CD4-positive, alpha-beta T cell treated with Interleukin-1 beta for 1 hour (primary cell): ENCODE data around the gene GNA15.
A peak's percentile ranks its signal among the peaks of the same experiment; 100 is the strongest.
"Not testable (repeated sequence)": the region's sequence is repeated elsewhere in the genome, so short reads cannot be mapped to it uniquely, and the experiment has no call there.

ENCODE experiments used
- DNase-seq, 2 donors: peaks; one replicate each; pipeline ENCODE4 v3.0.0-alpha.2; 2020 to 2022

Gene GNA15

DNA sequence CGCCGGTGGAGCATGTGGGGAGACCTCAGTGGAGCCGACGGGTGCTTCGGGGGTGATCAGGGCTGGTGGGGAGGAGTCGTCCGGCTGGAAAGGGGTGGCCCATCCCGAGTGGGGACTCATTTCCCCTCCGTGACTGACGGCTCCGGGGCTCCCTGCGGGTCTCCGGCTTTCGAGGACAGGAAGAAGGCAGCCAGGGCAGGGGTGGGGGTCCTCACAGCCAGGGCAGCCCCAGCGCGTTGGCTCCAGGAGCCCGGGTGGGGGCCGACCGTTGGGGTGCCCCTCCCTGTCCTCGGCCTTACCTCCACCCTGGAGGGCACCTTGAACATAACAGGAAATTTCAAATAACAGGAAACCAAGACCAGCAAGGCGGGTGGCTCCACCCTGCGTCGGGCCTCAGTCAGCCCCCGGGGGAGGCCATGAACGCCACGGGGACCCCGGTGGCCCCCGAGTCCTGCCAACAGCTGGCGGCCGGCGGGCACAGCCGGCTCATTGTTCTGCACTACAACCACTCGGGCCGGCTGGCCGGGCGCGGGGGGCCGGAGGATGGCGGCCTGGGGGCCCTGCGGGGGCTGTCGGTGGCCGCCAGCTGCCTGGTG, 42.6 kb downstream of the GNA15 start, which contains the start of gene S1PR4:
Gene S1PR4, plus strand, starts transcription at position 393 of the 596 bp plus-strand sequence. Its CDS starts 24 bp downstream, at position 417.
- peak; percentile 78 to 81 for DNase-seq

DNA sequence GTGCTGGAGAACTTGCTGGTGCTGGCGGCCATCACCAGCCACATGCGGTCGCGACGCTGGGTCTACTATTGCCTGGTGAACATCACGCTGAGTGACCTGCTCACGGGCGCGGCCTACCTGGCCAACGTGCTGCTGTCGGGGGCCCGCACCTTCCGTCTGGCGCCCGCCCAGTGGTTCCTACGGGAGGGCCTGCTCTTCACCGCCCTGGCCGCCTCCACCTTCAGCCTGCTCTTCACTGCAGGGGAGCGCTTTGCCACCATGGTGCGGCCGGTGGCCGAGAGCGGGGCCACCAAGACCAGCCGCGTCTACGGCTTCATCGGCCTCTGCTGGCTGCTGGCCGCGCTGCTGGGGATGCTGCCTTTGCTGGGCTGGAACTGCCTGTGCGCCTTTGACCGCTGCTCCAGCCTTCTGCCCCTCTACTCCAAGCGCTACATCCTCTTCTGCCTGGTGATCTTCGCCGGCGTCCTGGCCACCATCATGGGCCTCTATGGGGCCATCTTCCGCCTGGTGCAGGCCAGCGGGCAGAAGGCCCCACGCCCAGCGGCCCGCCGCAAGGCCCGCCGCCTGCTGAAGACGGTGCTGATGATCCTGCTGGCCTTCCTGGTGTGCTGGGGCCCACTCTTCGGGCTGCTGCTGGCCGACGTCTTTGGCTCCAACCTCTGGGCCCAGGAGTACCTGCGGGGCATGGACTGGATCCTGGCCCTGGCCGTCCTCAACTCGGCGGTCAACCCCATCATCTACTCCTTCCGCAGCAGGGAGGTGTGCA, 43.3 kb downstream of the GNA15 start:
- DNase-seq, result no peak

- no peak for DNase-seq
Measured at GRCh38 chr19:3179739-3180293, 44.0 kb downstream of the GNA15 start.

- DNase-seq, result no peak
Measured at GRCh38 chr19:3183721-3184641, 48.1 kb downstream of the GNA15 start.

DNA sequence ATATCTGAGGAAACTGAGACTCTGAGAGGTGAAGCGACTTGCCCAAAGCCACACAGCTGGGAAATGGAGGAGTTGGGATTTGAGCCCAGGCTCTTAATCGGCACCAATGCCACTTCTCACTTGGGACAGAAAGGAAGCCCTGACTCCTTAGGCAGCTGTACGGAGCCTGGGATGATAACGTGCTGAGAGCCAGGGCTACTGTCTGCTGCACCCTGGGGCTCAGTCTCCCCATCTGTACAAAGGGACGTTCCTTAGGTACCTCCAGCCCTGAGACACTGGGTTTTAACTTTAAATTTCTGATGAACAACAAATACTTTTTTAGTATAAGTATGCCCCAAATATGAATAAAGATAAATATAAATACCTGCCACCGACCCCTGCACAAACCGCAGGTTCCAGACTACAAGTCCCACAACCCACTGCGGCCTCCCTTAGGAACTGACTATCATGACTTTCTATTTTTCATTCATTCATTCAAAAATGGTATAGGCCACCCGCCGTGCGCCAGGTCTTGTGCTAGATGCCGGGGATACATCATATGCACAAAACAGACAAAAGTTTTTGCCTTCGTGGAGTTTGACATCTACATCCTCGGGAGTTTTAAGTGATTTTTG, 49.1 kb downstream of the GNA15 start:
- no peak for DNase-seq

DNA sequence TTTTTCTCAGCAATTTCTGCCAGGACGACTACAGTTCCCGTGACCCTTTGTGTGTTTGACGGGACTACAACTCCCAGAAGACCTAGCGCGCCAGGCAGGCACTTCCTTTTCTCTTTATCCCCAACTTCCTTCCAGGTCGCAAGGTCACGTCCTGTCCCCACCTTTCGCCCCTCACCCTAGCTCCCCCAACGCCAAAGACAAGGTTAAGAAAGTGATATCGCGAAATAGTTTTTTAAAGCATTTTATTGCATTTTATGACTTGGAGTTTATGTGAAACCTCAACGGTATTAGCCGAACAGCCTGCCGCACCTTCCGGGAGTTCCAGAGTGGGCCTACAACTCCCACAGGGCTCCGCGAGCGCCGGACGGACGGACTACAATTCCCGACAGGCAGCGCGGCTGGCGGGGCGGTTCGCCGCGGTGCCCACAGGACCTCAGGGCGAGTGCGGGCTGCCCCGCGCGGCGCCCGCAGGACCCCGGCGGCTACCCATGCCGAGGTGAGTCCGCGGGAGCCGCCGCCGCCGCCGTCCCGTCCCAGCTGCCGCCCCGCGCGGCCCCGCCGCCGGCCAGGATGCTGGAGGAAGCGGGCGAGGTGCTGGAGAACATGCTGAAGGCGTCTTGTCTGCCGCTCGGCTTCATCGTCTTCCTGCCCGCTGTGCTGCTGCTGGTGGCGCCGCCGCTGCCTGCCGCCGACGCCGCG, 49.8 kb downstream of the GNA15 start, which contains the start of gene NCLN:
Gene NCLN, plus strand, starts transcription at position 470 of the 699 bp plus-strand sequence. Its CDS starts 101 bp downstream, at position 571.
- DNase-seq, result peak; percentile 93 to 94

GRCh38 chr19:3186160-3186688, 50.4 kb downstream of the GNA15 start:
- DNase-seq, result no peak

DNA sequence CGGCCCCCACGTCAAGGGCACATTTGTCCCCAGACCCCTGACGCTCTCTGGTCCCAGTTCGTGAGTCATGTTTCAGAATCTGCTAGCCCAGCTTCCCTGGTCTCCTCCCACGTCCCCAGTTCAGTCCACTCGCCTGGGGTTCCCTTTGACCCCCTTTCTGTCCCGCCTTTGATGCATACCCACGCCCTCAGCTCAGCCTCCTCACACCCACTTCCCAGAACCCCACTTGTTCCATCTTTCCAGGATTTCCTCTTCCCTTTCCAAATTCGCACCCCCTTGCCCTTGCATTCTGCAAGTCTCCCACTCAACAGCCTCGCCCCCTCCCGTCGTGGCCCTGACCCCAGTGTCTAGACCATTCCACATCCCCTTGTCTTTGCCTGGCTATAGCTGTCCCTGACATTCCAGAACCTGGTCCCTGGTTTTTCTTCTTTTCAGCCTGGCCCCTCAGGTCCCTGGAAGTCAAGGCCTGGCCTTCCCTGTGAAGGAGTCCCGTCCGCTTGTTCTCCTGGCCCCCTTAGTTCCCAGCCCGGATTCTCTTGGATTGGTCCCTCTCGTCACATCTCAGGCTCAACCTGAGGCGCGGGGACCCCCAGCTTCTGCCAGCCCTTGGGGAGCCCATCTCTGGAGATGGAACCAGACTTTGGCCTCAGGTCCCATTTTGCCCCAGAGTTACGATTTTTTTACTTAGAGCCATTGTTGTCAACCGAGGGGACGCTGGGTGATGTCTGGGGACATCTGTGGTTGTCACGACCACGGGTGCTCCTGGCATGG, 51.2 kb downstream of the GNA15 start:
- DNase-seq, result no peak

DNA sequence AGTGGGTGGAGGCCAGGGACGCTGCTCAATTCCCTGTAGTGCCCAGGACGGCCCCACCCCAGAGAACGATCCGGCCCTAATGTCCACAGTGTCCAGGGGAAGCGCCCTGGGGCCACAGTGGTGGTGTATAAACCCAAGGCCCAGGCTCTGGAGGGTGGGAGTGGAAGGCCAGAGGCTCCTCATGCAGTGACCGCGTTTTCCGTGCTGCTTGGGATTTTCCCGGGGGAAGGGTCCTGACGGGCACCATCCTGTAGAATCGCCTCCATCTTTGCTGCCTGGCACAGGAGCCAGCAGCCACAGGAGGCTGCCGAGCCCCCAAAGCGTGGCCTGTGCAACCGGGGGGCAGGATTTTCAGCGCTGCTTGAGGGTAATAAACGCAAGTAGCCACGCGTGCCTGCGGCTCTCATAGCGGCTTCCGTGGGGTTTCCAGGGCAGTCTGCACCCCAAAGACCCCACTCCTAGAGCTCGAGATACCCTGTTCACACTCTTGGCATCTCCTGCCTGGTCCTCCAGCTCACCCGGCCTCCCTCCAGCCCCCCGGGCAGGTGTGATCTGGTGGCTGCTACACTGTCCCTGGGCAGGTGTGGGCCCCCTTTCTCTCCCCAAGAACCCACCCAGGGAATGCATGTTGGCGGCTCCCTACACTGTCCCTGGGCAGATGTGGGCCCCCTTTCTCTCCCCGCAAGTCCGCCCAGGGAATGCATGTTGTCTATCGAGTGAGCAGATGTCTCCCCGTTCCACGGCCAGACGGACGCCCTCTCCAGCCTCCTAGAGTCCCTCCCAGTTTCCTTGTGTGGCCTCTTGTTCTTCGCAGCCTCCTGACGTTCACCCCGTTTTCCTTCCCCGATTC, 52.1 kb downstream of the GNA15 start:
- no peak for DNase-seq

DNA sequence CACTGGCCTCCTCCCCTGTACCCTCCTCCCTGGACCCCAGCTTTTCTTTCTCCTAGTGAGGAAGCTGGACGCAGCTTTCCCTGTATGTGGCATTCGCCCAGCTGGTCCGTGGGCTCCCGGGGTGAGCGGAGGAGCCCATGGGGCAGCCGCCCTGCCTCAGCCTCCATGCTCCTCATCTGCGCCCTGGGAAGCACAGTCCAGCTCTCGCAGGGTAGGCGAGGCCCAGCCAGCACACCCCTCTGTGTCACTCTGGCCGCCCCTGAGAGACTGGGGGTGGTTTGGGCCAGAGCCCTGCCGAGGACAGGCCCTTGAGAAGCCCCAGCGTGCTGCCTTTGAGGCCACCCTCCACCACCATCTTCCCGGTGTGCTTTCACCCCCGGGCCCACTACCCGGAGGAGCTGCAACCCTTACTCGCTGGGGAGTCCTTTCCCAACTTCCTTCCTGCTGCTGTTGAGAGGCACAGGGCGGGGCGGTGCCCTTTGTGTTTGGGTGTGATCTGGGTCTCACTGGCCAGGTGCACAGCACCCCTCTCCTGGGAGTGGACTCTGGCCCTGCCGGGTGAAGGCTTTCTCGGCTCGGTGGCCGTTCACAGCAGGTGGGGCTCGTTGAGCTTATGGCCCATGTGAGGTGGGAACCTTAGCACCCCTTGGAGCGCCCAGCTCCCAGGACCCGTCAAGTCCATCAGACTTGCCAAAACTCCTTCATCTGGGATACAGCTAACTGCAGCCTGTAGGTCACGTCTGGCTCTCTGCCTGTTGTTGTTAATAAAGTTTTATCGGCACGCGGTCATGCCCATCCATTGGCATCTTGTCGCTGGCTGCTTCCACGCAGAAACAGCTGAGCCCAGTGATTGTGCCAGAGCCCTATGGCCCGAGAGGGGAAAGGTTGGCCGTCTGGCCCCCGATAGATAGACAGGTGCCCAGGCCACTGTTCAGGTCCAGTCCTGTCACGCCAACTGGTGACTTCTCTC, 53.1 kb downstream of the GNA15 start:
- no peak for DNase-seq

GRCh38 chr19:3189702-3190469, 54.1 kb downstream of the GNA15 start:
- DNase-seq, result no peak

DNA sequence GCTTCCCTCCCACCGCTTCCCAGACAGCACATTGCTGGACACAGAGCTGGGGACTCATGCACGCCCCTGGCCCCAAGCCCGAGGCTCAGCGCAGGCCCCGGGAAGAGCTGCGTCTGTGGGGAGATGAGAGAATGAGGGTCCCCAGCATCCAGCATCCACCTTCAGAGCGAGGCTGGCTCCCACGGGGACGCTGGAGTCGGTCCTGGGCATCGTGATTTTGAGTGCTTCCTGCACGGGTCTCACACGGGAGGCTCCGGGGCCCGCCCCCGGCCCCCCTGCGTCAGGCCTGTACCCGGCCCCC, 54.6 kb downstream of the GNA15 start:
- DNase-seq, result no peak

- DNase-seq, result no peak
Measured at GRCh38 chr19:3190921-3191805, 55.3 kb downstream of the GNA15 start.

DNA sequence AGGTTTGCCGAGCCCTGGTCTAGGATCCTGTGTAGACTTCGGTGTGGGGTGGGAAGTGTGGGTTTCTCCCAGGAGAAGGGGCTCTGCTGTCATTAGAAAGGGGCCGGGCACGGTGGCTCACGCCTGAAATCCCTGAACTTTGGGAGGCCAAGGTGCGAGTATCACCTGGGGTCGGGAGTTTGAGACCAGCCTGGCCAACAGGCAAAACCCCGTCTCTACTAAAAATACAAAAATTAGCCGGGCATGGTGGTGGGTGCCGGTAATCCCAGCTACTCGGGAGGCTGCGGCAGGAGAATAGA, 55.9 kb downstream of the GNA15 start:
- DNase-seq, result not testable (repeated sequence)

DNA sequence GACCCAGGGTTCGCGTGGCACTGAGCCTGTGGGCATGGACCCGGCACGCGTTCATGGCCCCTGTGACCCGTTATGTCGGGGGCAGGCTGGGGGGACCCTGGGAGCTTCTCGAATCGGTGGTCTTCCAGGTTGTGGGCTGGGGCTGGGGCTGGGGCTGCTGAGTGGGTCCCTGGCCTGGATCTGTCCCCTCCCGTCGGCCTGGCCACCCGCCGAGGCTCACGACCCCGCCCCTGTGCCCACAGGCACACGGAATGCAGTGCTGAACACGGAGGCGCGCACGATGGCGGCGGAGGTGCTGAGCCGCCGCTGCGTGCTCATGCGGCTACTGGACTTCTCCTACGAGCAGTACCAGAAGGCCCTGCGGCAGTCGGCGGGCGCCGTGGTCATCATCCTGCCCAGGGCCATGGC, 56.4 kb downstream of the GNA15 start:
- DNase-seq, result no peak

DNA sequence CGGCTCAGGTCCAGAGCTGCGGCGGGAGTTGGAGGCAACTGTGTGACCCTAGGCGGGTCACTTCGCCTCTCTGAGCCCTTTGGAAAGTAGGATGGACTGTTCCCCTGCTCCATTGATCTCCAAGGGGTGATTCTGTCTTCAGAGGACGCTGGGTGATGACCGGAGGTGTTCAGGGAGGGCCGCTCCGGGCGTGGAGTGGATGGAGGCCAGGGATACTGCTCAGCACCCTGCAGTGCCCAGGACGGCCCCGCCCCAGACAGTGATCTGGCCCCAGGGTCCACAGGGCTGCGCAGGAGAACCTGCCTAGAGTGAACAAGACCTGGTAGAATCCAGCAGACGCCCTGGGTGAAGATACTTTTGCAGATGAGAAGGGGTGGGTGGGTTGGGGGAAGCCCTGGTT, 56.9 kb downstream of the GNA15 start:
- no peak for DNase-seq
